Subcutaneous adipose tissue (tissue), 4 donors: ENCODE data around the gene C19orf81. TPM values are rescaled to one million over a fixed set of nuclear protein-coding genes. Genes with fewer than 3 reads are reported as not detected.

Source experiments
- total RNA-seq, 4 donors: library from RNA; depleted of rRNA; stranded (reverse); fragments of >200 nt; gene quantifications; one replicate each; pipeline ENCODE4 v1.1.0, GENCODE V29; 2016
- TF ChIP-seq, protein P1 (sequence below): fragments of 450-650 bp; IDR thresholded peaks from one replicate; pipeline ENCODE4 v1.5.1; 2016; ENCODE audit warnings: low read depth, mild to moderate bottlenecking, control low read depth, antibody characterized with exemption, moderate library complexity

Gene C19orf81
- total RNA-seq, 4 donors from 2014 or later = 1.9 TPM; not detected in 3

GRCh38 chr19:50666346-50667176 lies 17.3 kb downstream of the C19orf81 start:
- TF ChIP-seq, protein P1, sequence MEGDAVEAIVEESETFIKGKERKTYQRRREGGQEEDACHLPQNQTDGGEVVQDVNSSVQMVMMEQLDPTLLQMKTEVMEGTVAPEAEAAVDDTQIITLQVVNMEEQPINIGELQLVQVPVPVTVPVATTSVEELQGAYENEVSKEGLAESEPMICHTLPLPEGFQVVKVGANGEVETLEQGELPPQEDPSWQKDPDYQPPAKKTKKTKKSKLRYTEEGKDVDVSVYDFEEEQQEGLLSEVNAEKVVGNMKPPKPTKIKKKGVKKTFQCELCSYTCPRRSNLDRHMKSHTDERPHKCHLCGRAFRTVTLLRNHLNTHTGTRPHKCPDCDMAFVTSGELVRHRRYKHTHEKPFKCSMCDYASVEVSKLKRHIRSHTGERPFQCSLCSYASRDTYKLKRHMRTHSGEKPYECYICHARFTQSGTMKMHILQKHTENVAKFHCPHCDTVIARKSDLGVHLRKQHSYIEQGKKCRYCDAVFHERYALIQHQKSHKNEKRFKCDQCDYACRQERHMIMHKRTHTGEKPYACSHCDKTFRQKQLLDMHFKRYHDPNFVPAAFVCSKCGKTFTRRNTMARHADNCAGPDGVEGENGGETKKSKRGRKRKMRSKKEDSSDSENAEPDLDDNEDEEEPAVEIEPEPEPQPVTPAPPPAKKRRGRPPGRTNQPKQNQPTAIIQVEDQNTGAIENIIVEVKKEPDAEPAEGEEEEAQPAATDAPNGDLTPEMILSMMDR = no peak

GRCh38 chr19:50667177-50667758 lies 18.0 kb downstream of the C19orf81 start:
- TF ChIP-seq, protein P1 = no peak

- TF ChIP-seq, protein P1 = no peak
These were observed 18.6 kb downstream of the C19orf81 start for GRCh38 chr19:50667759-50668231.

GRCh38 chr19:50668416-50668815 lies 19.2 kb downstream of the C19orf81 start:
- TF ChIP-seq, protein P1 = no peak

DNA sequence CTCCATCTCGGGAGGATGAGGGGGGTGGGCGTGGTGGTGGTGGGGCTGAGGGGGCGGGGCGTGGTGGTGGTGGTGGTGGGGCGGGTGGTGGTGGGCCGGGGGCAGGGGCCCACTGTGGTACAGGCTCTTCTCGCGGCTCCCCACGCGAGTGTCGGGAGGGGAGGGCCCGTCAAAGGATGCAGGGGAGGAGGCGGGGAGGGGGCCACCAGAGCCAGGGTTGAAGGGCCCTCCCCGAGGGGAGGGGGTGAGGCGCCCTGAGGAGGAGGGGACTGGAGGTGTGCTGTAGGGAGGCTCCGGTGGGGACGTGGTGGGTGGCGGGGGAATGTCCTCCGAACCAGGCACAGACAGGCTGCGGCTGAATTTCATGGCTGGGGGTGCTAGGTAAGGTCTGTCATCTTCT lies 19.6 kb downstream of the C19orf81 start:
- TF ChIP-seq, protein P1 = no peak

GRCh38 chr19:50669302-50670101 lies 20.3 kb downstream of the C19orf81 start:
- TF ChIP-seq, protein P1 = no peak

DNA sequence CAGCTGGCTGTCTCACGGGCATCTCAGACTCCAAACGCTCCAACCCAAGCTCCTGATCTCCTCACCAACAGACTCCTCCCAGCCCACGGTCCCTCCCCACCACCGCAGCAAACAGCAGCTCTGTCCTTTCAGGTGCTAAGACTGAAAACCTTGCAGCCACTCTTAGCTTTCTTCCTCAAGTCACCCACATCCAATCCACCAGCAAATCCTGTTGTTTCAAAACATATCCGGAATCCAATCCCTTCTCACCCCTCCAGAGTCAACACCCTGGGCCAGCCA lies 20.8 kb downstream of the C19orf81 start:
- TF ChIP-seq, protein P1 = no peak
